Stimulated activated CD8-positive, alpha-beta memory T cell treated with anti-CD3 and anti-CD28 coated beads, Interleukin-12 subunit alpha, Interleukin-12 subunit beta, amount 100 ng/mL, for 24 hours (primary cell): ENCODE data around the gene CC2D2B.
"Not testable (repeated sequence)": the region's sequence is repeated elsewhere in the genome, so short reads cannot be mapped to it uniquely, and the experiment has no call there.

ENCODE experiments used
- DNase-seq: peaks from one replicate; pipeline ENCODE4 v3.0.0-alpha.2; 2020; ENCODE audit errors: extremely low read depth

Gene CC2D2B

GRCh38 chr10:95908450-95908849 lies 675 bp downstream of the CC2D2B start:
- DNase-seq: no peak

GRCh38 chr10:95909561-95909960 lies 1.8 kb downstream of the CC2D2B start:
- no peak for DNase-seq

- DNase-seq: not testable (repeated sequence)
Observed at GRCh38 chr10:95916039-95916438, 8.3 kb downstream of the CC2D2B start.

- DNase-seq: no peak
Observed at GRCh38 chr10:95920798-95921426, 13.1 kb downstream of the CC2D2B start.

- DNase-seq: no peak
Observed at GRCh38 chr10:95925033-95925432, 17.3 kb downstream of the CC2D2B start.

- no peak for DNase-seq
Observed at GRCh38 chr10:95935429-95935828, 27.7 kb downstream of the CC2D2B start.

GRCh38 chr10:95941115-95941514 lies 33.3 kb downstream of the CC2D2B start:
- DNase-seq: no peak

- DNase-seq: no peak
Observed at GRCh38 chr10:95963202-95963990, 55.6 kb downstream of the CC2D2B start.

GRCh38 chr10:95963991-95964389 lies 56.2 kb downstream of the CC2D2B start:
- DNase-seq: no peak

- DNase-seq: no peak
Observed at GRCh38 chr10:95964756-95965155, 57.0 kb downstream of the CC2D2B start.

- DNase-seq: no peak
Observed at GRCh38 chr10:95976362-95977229, 68.8 kb downstream of the CC2D2B start.

- DNase-seq: no peak
Observed at GRCh38 chr10:95982200-95982599, 74.4 kb downstream of the CC2D2B start.

- no peak for DNase-seq
Observed at GRCh38 chr10:95987685-95988426, 80.1 kb downstream of the CC2D2B start.

- no peak for DNase-seq
Observed at GRCh38 chr10:95988702-95989101, 80.9 kb downstream of the CC2D2B start.

- not testable (repeated sequence) for DNase-seq
Observed at GRCh38 chr10:95994376-95994775, 86.6 kb downstream of the CC2D2B start.

GRCh38 chr10:95998255-95998784 lies 90.5 kb downstream of the CC2D2B start:
- no peak for DNase-seq

- DNase-seq: no peak
Observed at GRCh38 chr10:96013956-96014355, 106.2 kb downstream of the CC2D2B start.

- no peak for DNase-seq
Observed at GRCh38 chr10:96014473-96015102, 106.8 kb downstream of the CC2D2B start.

- DNase-seq: no peak
Observed at GRCh38 chr10:96017191-96017687, 109.5 kb downstream of the CC2D2B start.

GRCh38 chr10:96021332-96021731 lies 113.6 kb downstream of the CC2D2B start:
- no peak for DNase-seq

- no peak for DNase-seq
Observed at GRCh38 chr10:96022739-96023138, 115.0 kb downstream of the CC2D2B start.
